Measurements from ENCODE around the gene PTPRB.

DNA sequence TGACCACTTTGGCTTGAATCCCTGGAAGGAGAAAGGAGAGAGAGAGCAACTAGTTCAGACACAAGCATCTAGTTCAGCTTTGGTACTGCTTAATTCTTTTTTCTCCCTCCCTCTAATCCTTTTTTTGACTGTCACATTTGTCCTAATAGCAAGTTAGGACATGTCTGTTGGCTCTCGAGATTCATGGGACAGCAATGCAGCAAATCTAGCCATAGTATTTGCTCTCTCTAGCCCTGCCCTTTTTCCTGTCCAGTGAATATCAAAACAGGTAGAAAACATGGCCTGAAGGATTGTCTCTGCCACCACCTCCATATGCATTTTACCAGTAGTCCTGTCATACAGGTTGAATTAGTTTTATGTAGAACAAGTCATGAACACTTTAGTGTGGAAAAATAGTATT, 116.4 kb downstream of the PTPRB start:
- no peak for TF ChIP-seq EZH2 (IDR thresholded peaks at IDR 0.05; ENCODE audit: low read depth, low read length, severe bottlenecking)
- TF ChIP-seq POLR2AphosphoS5 (IDR thresholded peaks at IDR 0.05; ENCODE audit: low read depth, low read length), result no peak
- TF ChIP-seq, protein P1, sequence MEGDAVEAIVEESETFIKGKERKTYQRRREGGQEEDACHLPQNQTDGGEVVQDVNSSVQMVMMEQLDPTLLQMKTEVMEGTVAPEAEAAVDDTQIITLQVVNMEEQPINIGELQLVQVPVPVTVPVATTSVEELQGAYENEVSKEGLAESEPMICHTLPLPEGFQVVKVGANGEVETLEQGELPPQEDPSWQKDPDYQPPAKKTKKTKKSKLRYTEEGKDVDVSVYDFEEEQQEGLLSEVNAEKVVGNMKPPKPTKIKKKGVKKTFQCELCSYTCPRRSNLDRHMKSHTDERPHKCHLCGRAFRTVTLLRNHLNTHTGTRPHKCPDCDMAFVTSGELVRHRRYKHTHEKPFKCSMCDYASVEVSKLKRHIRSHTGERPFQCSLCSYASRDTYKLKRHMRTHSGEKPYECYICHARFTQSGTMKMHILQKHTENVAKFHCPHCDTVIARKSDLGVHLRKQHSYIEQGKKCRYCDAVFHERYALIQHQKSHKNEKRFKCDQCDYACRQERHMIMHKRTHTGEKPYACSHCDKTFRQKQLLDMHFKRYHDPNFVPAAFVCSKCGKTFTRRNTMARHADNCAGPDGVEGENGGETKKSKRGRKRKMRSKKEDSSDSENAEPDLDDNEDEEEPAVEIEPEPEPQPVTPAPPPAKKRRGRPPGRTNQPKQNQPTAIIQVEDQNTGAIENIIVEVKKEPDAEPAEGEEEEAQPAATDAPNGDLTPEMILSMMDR (IDR thresholded peaks at IDR 0.05; ENCODE audit: control extremely low read depth in 1 of 3, insufficient read depth in 1 of 3, low read depth in 1 of 3, low read length in 3 of 3), result no peak
- TF ChIP-seq, protein P2, sequence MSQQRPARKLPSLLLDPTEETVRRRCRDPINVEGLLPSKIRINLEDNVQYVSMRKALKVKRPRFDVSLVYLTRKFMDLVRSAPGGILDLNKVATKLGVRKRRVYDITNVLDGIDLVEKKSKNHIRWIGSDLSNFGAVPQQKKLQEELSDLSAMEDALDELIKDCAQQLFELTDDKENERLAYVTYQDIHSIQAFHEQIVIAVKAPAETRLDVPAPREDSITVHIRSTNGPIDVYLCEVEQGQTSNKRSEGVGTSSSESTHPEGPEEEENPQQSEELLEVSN (IDR thresholded peaks at IDR 0.05), result no peak
- TF ChIP-seq JUND (IDR thresholded peaks at IDR 0.05; ENCODE audit: low read length), result no peak
- no peak for TF ChIP-seq KDM4A (IDR thresholded peaks at IDR 0.05; ENCODE audit: low read depth, low read length, severe bottlenecking)
- TF ChIP-seq, protein P3, sequence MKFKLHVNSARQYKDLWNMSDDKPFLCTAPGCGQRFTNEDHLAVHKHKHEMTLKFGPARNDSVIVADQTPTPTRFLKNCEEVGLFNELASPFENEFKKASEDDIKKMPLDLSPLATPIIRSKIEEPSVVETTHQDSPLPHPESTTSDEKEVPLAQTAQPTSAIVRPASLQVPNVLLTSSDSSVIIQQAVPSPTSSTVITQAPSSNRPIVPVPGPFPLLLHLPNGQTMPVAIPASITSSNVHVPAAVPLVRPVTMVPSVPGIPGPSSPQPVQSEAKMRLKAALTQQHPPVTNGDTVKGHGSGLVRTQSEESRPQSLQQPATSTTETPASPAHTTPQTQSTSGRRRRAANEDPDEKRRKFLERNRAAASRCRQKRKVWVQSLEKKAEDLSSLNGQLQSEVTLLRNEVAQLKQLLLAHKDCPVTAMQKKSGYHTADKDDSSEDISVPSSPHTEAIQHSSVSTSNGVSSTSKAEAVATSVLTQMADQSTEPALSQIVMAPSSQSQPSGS (IDR thresholded peaks at IDR 0.05; ENCODE audit: low read length), result no peak
- no peak for TF ChIP-seq EP300 (IDR thresholded peaks at IDR 0.05; ENCODE audit: borderline replicate concordance in 1 of 2, low read depth in 2 of 2, low read length in 2 of 2)
- no peak for TF ChIP-seq YY1 (IDR thresholded peaks at IDR 0.05; ENCODE audit: low read depth, low read length)

Data from H1 (cell line).